H9 (cell line): Measurements from ENCODE around the gene TRIO. TPM values are rescaled to one million over a fixed set of nuclear protein-coding genes. Genes with fewer than 3 reads are reported as not detected.

Source experiments
- DNase-seq: peaks from one replicate; pipeline ENCODE4 v3.0.0-alpha.2; 2017
- H2AFZ ChIP-seq: one replicate; pipeline ENCODE4 v1.6.1; 2013; ENCODE audit warnings: mild to moderate bottlenecking, low read length, control low read depth, moderate library complexity
- H2AK5ac ChIP-seq: 2 replicates; pipeline ENCODE4 v1.6.1; 2013; ENCODE audit warnings: low read length, control low read depth, mixed read lengths; ENCODE audit not compliant: insufficient read length
- H2BK120ac ChIP-seq: one replicate; pipeline ENCODE4 v1.6.1; 2013; ENCODE audit warnings: low read depth, mild to moderate bottlenecking, low read length, control low read depth, inconsistent platforms; ENCODE audit not compliant: poor library complexity, severe bottlenecking
- H2BK12ac ChIP-seq: 2 replicates; pipeline ENCODE4 v1.6.1; 2013; ENCODE audit warnings: low read length, control low read depth, mixed read lengths, low read depth; ENCODE audit not compliant: insufficient read length
- H2BK15ac ChIP-seq: 2 replicates; pipeline ENCODE4 v1.6.1; 2013; ENCODE audit warnings: low read depth, low read length, control low read depth
- H2BK20ac ChIP-seq: one replicate; pipeline ENCODE4 v1.6.1; 2013; ENCODE audit warnings: low read depth, mild to moderate bottlenecking, low read length, control low read depth, inconsistent platforms; ENCODE audit not compliant: poor library complexity, severe bottlenecking
- H2BK5ac ChIP-seq: 2 replicates; pipeline ENCODE4 v1.6.1; 2013; ENCODE audit warnings: low read length, control low read depth, mixed read lengths; ENCODE audit not compliant: insufficient read length
- H3K14ac ChIP-seq: 2 replicates; pipeline ENCODE4 v1.6.1; 2013; ENCODE audit warnings: low read length, control low read depth; ENCODE audit not compliant: insufficient read depth
- H3K18ac ChIP-seq: 2 replicates; pipeline ENCODE4 v1.6.1; 2013; ENCODE audit warnings: low read depth, mild to moderate bottlenecking, mixed read lengths, low read length, control low read depth; ENCODE audit not compliant: insufficient read length
- H3K23ac ChIP-seq: 2 replicates; pipeline ENCODE4 v1.6.1; 2013; ENCODE audit warnings: low read length, control low read depth, mixed read lengths, low read depth; ENCODE audit not compliant: insufficient read length
- H3K23me2 ChIP-seq: 2 replicates; pipeline ENCODE4 v1.6.1; 2013; ENCODE audit warnings: low read depth, mild to moderate bottlenecking, mixed read lengths, low read length, control low read depth; ENCODE audit not compliant: insufficient read length, poor library complexity, severe bottlenecking
- H3K27ac ChIP-seq: 2 replicates; pipeline ENCODE4 v1.5.1; 2013; ENCODE audit warnings: low read length, control low read depth, mixed read lengths, low read depth; ENCODE audit not compliant: insufficient read length
- H3K27me3 ChIP-seq: 2 replicates; pipeline ENCODE4 v1.6.1; 2013; ENCODE audit warnings: low read length, control low read depth, inconsistent platforms; ENCODE audit not compliant: insufficient read depth
- H3K4ac ChIP-seq: 2 replicates; pipeline ENCODE4 v1.6.1; 2013; ENCODE audit warnings: low read depth, mild to moderate bottlenecking, control low read depth, inconsistent platforms, low read length, moderate library complexity
- H3K4me1 ChIP-seq: 2 replicates; pipeline ENCODE4 v1.6.1; 2013; ENCODE audit warnings: low read length, control low read depth, inconsistent platforms; ENCODE audit not compliant: insufficient read depth
- H3K4me2 ChIP-seq: 2 replicates; pipeline ENCODE4 v1.6.1; 2013; ENCODE audit warnings: low read length, control low read depth, mixed read lengths; ENCODE audit not compliant: insufficient read length, insufficient read depth
- H3K56ac ChIP-seq: 2 replicates; pipeline ENCODE4 v1.6.1; 2013; ENCODE audit warnings: low read depth, mild to moderate bottlenecking, mixed read lengths, low read length, control low read depth; ENCODE audit not compliant: insufficient read length
- H3K79me1 ChIP-seq: 2 replicates; pipeline ENCODE4 v1.6.1; 2013; ENCODE audit warnings: low read depth, mild to moderate bottlenecking, moderate library complexity, low read length, control low read depth, inconsistent platforms; ENCODE audit not compliant: insufficient read depth, poor library complexity, severe bottlenecking
- H3K79me2 ChIP-seq: 2 replicates; pipeline ENCODE4 v1.6.1; 2013; ENCODE audit warnings: low read length, control low read depth, inconsistent platforms; ENCODE audit not compliant: insufficient read depth
- H3K9ac ChIP-seq: 2 replicates; pipeline ENCODE4 v1.6.1; 2013; ENCODE audit warnings: low read length, control low read depth, mixed read lengths; ENCODE audit not compliant: insufficient read length; ENCODE audit errors: extremely low read depth
- H3K9me3 ChIP-seq: one replicate; pipeline ENCODE4 v1.6.1; 2013; ENCODE audit warnings: low read depth, low read length, inconsistent platforms; ENCODE audit not compliant: control insufficient read depth
- H3T11ph ChIP-seq: one replicate; pipeline ENCODE4 v1.6.1; 2013; ENCODE audit warnings: mild to moderate bottlenecking, low read length, control low read depth, inconsistent platforms
- H4K20me1 ChIP-seq: one replicate; pipeline ENCODE4 v1.6.1; 2013; ENCODE audit not compliant: control insufficient read depth, insufficient read length, insufficient read depth
- H4K5ac ChIP-seq: 2 replicates; pipeline ENCODE4 v1.6.1; 2013; ENCODE audit warnings: low read depth, mild to moderate bottlenecking, mixed read lengths, low read length, control low read depth; ENCODE audit not compliant: insufficient read length
- H4K8ac ChIP-seq: replicated peaks from 2 replicates; pipeline ENCODE4 v1.6.1; 2013; ENCODE audit warnings: low read length, control low read depth, mixed read lengths, low read depth; ENCODE audit not compliant: insufficient read length
- H4K91ac ChIP-seq: 2 replicates; pipeline ENCODE4 v1.6.1; 2013; ENCODE audit warnings: low read depth, mild to moderate bottlenecking, moderate library complexity, mixed read lengths, low read length, control low read depth; ENCODE audit not compliant: insufficient read length
- H3K27ac Mint-ChIP-seq, 3 experiments: 2 replicates in 2 of 3; 3 replicates in 1 of 3; pipeline ENCODE4 v1.8.0; 2020 to 2021; ENCODE audit warnings: mixed read lengths in 3 of 3, mild to moderate bottlenecking in 1 of 3, moderate library complexity in 1 of 3
- H3K27me3 Mint-ChIP-seq: 2 replicates; pipeline ENCODE4 v1.8.0; 2021; ENCODE audit warnings: low read depth, mild to moderate bottlenecking, moderate library complexity, mixed read lengths
- H3K36me3 Mint-ChIP-seq, 3 experiments: 2 replicates in 2 of 3; 3 replicates in 1 of 3; pipeline ENCODE4 v1.8.0; 2020 to 2021; ENCODE audit warnings: low read depth in 3 of 3, mixed read lengths in 3 of 3; ENCODE audit not compliant: insufficient read depth in 1 of 3
- H3K4me1 Mint-ChIP-seq, 2 experiments: 2 replicates each; pipeline ENCODE4 v1.8.0; 2020; ENCODE audit warnings: mixed read lengths in 2 of 2
- H3K4me3 Mint-ChIP-seq, 2 experiments: 2 replicates in 1 of 2; 3 replicates in 1 of 2; pipeline ENCODE4 v1.8.0; 2020 to 2021; ENCODE audit warnings: mild to moderate bottlenecking in 2 of 2, mixed read lengths in 2 of 2, moderate library complexity in 1 of 2
- H3K9me3 Mint-ChIP-seq, 2 experiments: 2 replicates in 1 of 2; 3 replicates in 1 of 2; pipeline ENCODE4 v1.8.0; 2020; ENCODE audit warnings: mild to moderate bottlenecking in 2 of 2, mixed read lengths in 2 of 2, moderate library complexity in 1 of 2
- CTCF ChIP-seq: fragments of 200-600 bp; sonication (generic); conservative IDR thresholded peaks from 3 replicates; pipeline ENCODE4 v1.8.0; 2021; ENCODE audit warnings: antibody characterized with exemption, mild to moderate bottlenecking
- WGBS: extraction: QIAGEN DNeasy Blood & Tissue Kit; methylation state at CpG from one replicate; pipeline ENCODE4 v1.1.7; 2013; ENCODE audit warnings: missing lambda C conversion rate, low lambda C conversion rate, mixed read lengths; ENCODE audit not compliant: insufficient read length; ENCODE audit errors: extremely low coverage; 5-methylcytosine and 5-hydroxymethylcytosine counted together
- total RNA-seq: library from RNA; stranded (reverse); gene quantifications from 2 replicates; pipeline ENCODE4 v1.2.1, GENCODE V29; 2021

TRIO gene
- total RNA-seq, 1 experiment from 2014 or later, result 87.8 TPM

GRCh38 chr5:14114615-14115251 lies 28.4 kb upstream of the TRIO start:
- Histone ChIP-seq H2BK12ac (no peak overlapping the region), H3K9me3 (no peaks in the 10 kb centered on the region), H3K79me2 (no peaks in the 10 kb centered on the region), H2BK5ac (no peak overlapping the region), H4K20me1 (no peaks in the 10 kb centered on the region), H3K27ac (no peak overlapping the region), H2AK5ac (no peak overlapping the region), H4K8ac (no peak overlapping the region), H3K79me1 (no peaks in the 10 kb centered on the region), H3K27me3 (no peaks in the 10 kb centered on the region), H3K23me2 (no peaks in the 10 kb centered on the region), H2BK120ac (no peak overlapping the region), H3K4me2 (no peak overlapping the region), H3K23ac (no peak overlapping the region), H3K4ac (no peak overlapping the region), H2BK15ac (no peak overlapping the region), H3T11ph (no peak overlapping the region), H3K9ac (no peak overlapping the region), H4K91ac (no peak overlapping the region), H4K5ac (no peak overlapping the region), H3K4me1 (peaks cover 14% of the 10 kb centered on the region), H2BK20ac (no peak overlapping the region), H3K14ac (no peak overlapping the region), H2AFZ (peak overlapping the region; percentile 6), H3K56ac (no peak overlapping the region), H3K18ac (no peak overlapping the region)
- no CpG with 5 or more reads among the region's 4 CpGs for WGBS
- DNase-seq, result no peak
- Mint-ChIP-seq H3K4me3 (no peak overlapping the region), H3K9me3 (no peaks in the 10 kb centered on the region; a peak in 1 of 5 replicates), H3K27me3 (peaks cover 10% of the 10 kb centered on the region), H3K27ac (0 out of 7 replicates have a peak overlapping the region, but pooled peaks of 1 of the 3 experiments have one; percentile 31), H3K4me1 (peaks cover 30 to 36% of the 10 kb centered on the region in 2 experiments), H3K36me3 (no peaks in the 10 kb centered on the region)
- no peak for TF ChIP-seq CTCF
